NOMO-1 treated with dmso at 0.1 percent for 144 hours (cell line): ENCODE data around the gene CNTNAP5.
"Not testable (repeated sequence)": the region's sequence is repeated elsewhere in the genome, so short reads cannot be mapped to it uniquely, and the experiment has no call there.

ENCODE experiments used
- DNase-seq: peaks from one replicate; lab custom pipeline; 2025; ENCODE audit not compliant: unreplicated experiment; lab: John Stamatoyannopoulos, UW

Gene CNTNAP5

GRCh38 chr2:124407836-124408534, 382.9 kb downstream of the CNTNAP5 start:
- not testable (repeated sequence) for DNase-seq

- DNase-seq, result no peak
These were observed 399.0 kb downstream of the CNTNAP5 start for GRCh38 chr2:124424074-124424473.

GRCh38 chr2:124426122-124426521, 401.0 kb downstream of the CNTNAP5 start:
- DNase-seq, result no peak

- no peak for DNase-seq
These were observed 401.5 kb downstream of the CNTNAP5 start for GRCh38 chr2:124426625-124427024.

GRCh38 chr2:124437811-124438210, 412.7 kb downstream of the CNTNAP5 start:
- DNase-seq, result no peak

GRCh38 chr2:124450481-124450880, 425.4 kb downstream of the CNTNAP5 start:
- DNase-seq, result no peak

- no peak for DNase-seq
These were observed 451.2 kb downstream of the CNTNAP5 start for GRCh38 chr2:124476291-124476690.

- DNase-seq, result no peak
These were observed 453.7 kb downstream of the CNTNAP5 start for GRCh38 chr2:124478761-124479160.

GRCh38 chr2:124480958-124481357, 455.9 kb downstream of the CNTNAP5 start:
- DNase-seq, result no peak

GRCh38 chr2:124482044-124482443, 457.0 kb downstream of the CNTNAP5 start:
- DNase-seq, result no peak

GRCh38 chr2:124482551-124482950, 457.5 kb downstream of the CNTNAP5 start:
- no peak for DNase-seq

GRCh38 chr2:124485659-124486058, 460.6 kb downstream of the CNTNAP5 start:
- DNase-seq, result no peak

- DNase-seq, result no peak
These were observed 464.6 kb downstream of the CNTNAP5 start for GRCh38 chr2:124489686-124490085.

- DNase-seq, result no peak
These were observed 476.6 kb downstream of the CNTNAP5 start for GRCh38 chr2:124501575-124502152.

GRCh38 chr2:124514236-124514635, 489.1 kb downstream of the CNTNAP5 start:
- DNase-seq, result peak; percentile 5

- DNase-seq, result no peak
These were observed 495.9 kb downstream of the CNTNAP5 start for GRCh38 chr2:124520953-124521352.

- no peak for DNase-seq
These were observed 498.0 kb downstream of the CNTNAP5 start for GRCh38 chr2:124523096-124523495.

GRCh38 chr2:124524155-124524915, 499.2 kb downstream of the CNTNAP5 start:
- DNase-seq, result no peak

- DNase-seq, result no peak
These were observed 501.1 kb downstream of the CNTNAP5 start for GRCh38 chr2:124526221-124526620.

GRCh38 chr2:124530203-124530602, 505.1 kb downstream of the CNTNAP5 start:
- DNase-seq, result no peak

- DNase-seq, result no peak
These were observed 508.3 kb downstream of the CNTNAP5 start for GRCh38 chr2:124533226-124533954.
